GM12872 (cell line): ENCODE data around the gene PRKAB2.

Source experiments
- CTCF ChIP-seq: IDR thresholded peaks from 3 replicates; pipeline ENCODE4 v1.5.1; 2011; ENCODE audit warnings: low read depth, mild to moderate bottlenecking, low read length, moderate library complexity; ENCODE audit not compliant: insufficient read depth

Gene PRKAB2

GRCh38 chr1:147169840-147170674 is 2.2 kb downstream of the PRKAB2 start:
- TF ChIP-seq CTCF = no peak

- TF ChIP-seq CTCF = no peak
Measured at GRCh38 chr1:147169171-147169570, 3.1 kb downstream of the PRKAB2 start.

GRCh38 chr1:147168626-147169058 is 3.6 kb downstream of the PRKAB2 start:
- TF ChIP-seq CTCF = no peak

- no peak for TF ChIP-seq CTCF
Measured at GRCh38 chr1:147167365-147167764, 4.9 kb downstream of the PRKAB2 start.

- no peak for TF ChIP-seq CTCF
Measured at GRCh38 chr1:147163019-147163418, 9.3 kb downstream of the PRKAB2 start.

- TF ChIP-seq CTCF = no peak
Measured at GRCh38 chr1:147162093-147162492, 10.2 kb downstream of the PRKAB2 start.

- TF ChIP-seq CTCF = no peak
Measured at GRCh38 chr1:147156642-147157041, 15.6 kb downstream of the PRKAB2 start.

GRCh38 chr1:147152772-147153171 is 19.5 kb downstream of the PRKAB2 start:
- TF ChIP-seq CTCF = no peak
